ENCODE data around the gene CIDEC.

CIDEC gene

GRCh38 chr3:9879830-9880549 lies at the start of gene CIDEC:
TSS of gene CIDEC (minus strand) at chr3:9880253. CDS start at chr3:9878486, 1,767 bp downstream.
- DNase-seq, result no peak

- no peak for DNase-seq
Measured at GRCh38 chr3:9928158-9928557, 48.1 kb upstream of the CIDEC start.

- no peak for DNase-seq
Measured at GRCh38 chr3:9918261-9919038, 38.4 kb upstream of the CIDEC start.

GRCh38 chr3:9917820-9918219 lies 37.8 kb upstream of the CIDEC start:
- no peak for DNase-seq

GRCh38 chr3:9916734-9917680 lies 37.0 kb upstream of the CIDEC start, which contains the start of gene IL17RC:
TSS of gene IL17RC (plus strand) at chr3:9917098. CDS start at chr3:9917316, 218 bp downstream.
- DNase-seq, result peak; percentile 53

GRCh38 chr3:9916346-9916733 lies 36.3 kb upstream of the CIDEC start:
- DNase-seq, result no peak

- peak; percentile 27 for DNase-seq
Measured at GRCh38 chr3:9915254-9916141, 35.4 kb upstream of the CIDEC start.

GRCh38 chr3:9914559-9915253 lies 34.7 kb upstream of the CIDEC start:
- no peak for DNase-seq

- no peak for DNase-seq
Measured at GRCh38 chr3:9914011-9914410, 34.0 kb upstream of the CIDEC start.

GRCh38 chr3:9913601-9914000 lies 33.5 kb upstream of the CIDEC start:
- DNase-seq, result no peak

- no peak for DNase-seq
Measured at GRCh38 chr3:9912294-9912935, 32.4 kb upstream of the CIDEC start.

GRCh38 chr3:9911863-9912262 lies 31.8 kb upstream of the CIDEC start:
- no peak for DNase-seq

- DNase-seq, result no peak
Measured at GRCh38 chr3:9909221-9910013, 29.4 kb upstream of the CIDEC start.

- DNase-seq, result no peak
Measured at GRCh38 chr3:9908286-9908685, 28.2 kb upstream of the CIDEC start.

- DNase-seq, result no peak
Measured at GRCh38 chr3:9906480-9906879, 26.4 kb upstream of the CIDEC start.

GRCh38 chr3:9903904-9904303 lies 23.9 kb upstream of the CIDEC start:
- DNase-seq, result no peak

GRCh38 chr3:9903238-9903624 lies 23.2 kb upstream of the CIDEC start:
- no peak for DNase-seq

GRCh38 chr3:9902372-9903237 lies 22.6 kb upstream of the CIDEC start, which contains the start of gene IL17RE:
TSS of gene IL17RE (plus strand) at chr3:9902848. CDS start at chr3:9902933, 85 bp downstream.
- DNase-seq, result no peak

- DNase-seq, result no peak
Measured at GRCh38 chr3:9901967-9902366, 21.9 kb upstream of the CIDEC start.

Data from NCI-H526 treated with DMSO at 0.1 percent for 48 hours (cell line).